Measurements from ENCODE around the gene BTBD2.

The BTBD2 gene

GRCh38 chr19:1956868-1957492 lies 58.5 kb downstream of the BTBD2 start:
- DNase-seq, result no peak

GRCh38 chr19:1956122-1956494 lies 59.4 kb downstream of the BTBD2 start:
- DNase-seq, result no peak

GRCh38 chr19:1955171-1956121 lies 60.1 kb downstream of the BTBD2 start:
- no peak for DNase-seq

GRCh38 chr19:1954532-1954933 lies 61.0 kb downstream of the BTBD2 start:
- DNase-seq, result no peak

- DNase-seq, result no peak
Measured at GRCh38 chr19:1953441-1954094, 61.9 kb downstream of the BTBD2 start.

GRCh38 chr19:1953037-1953436 lies 62.5 kb downstream of the BTBD2 start:
- no peak for DNase-seq

- no peak for DNase-seq
Measured at GRCh38 chr19:1952635-1953034, 62.9 kb downstream of the BTBD2 start.

- no peak for DNase-seq
Measured at GRCh38 chr19:1950640-1951039, 64.9 kb downstream of the BTBD2 start.

- no peak for DNase-seq
Measured at GRCh38 chr19:1949304-1950101, 66.0 kb downstream of the BTBD2 start.

- no peak for DNase-seq
Measured at GRCh38 chr19:1947651-1948209, 67.8 kb downstream of the BTBD2 start.

- no peak for DNase-seq
Measured at GRCh38 chr19:1945899-1946298, 69.6 kb downstream of the BTBD2 start.

- DNase-seq, result no peak
Measured at GRCh38 chr19:1944916-1945561, 70.5 kb downstream of the BTBD2 start.

- DNase-seq, result no peak
Measured at GRCh38 chr19:1944088-1944915, 71.2 kb downstream of the BTBD2 start.

- DNase-seq, result no peak
Measured at GRCh38 chr19:1943661-1944087, 71.8 kb downstream of the BTBD2 start.

GRCh38 chr19:1942934-1943555 lies 72.5 kb downstream of the BTBD2 start:
- DNase-seq, result no peak

- no peak for DNase-seq
Measured at GRCh38 chr19:1942078-1942933, 73.2 kb downstream of the BTBD2 start.

GRCh38 chr19:1941146-1942077 lies 74.1 kb downstream of the BTBD2 start, which contains the start of gene CSNK1G2:
CSNK1G2 (plus strand) TSS chr19:1941172; CDS start chr19:1969773, 28,601 bp downstream.
- no peak for DNase-seq

GRCh38 chr19:1938071-1938470 lies 77.4 kb downstream of the BTBD2 start:
- DNase-seq, result no peak

All from NCI-H2029 treated with DMSO at 0.1 percent for 48 hours (cell line).